Measurements from ENCODE around the gene PARN.

PARN gene

DNA sequence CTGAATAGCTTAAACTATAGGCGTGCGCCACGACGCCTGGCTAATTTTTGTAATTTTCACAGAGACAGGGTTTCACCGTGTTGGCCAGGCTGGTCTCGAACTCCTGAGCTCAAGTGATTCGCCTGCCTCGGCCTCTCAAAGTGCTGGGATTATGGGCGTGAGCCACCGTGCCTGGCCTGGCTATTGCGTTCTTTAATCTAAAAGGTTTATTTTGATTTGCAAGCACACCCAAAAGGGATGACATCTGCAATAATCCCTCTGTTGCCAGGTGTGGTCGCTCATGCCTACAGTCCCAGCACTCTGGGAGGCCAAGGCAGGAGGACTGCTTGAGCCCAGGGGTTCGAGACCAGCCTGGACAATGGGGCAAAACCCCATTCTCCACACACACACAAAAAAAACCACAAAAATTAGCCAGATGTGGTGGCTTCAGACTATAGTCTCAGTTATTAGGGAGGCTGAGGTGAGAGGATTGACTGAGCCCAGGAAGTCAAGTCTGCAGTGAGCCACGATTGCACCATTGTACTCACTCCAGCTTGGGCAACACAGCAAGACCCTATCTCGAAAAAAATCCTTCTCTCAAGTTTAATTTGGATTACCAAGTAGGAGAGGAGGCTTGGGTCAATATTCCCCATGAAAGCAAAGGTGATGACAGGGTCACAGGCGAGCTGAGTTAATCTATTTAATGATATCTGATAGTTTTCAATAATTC lies 144.1 kb downstream of the PARN start:
- H3K4me1 Mint-ChIP-seq (ENCODE audit: low read depth), result peaks cover 8% of the 10 kb centered on the region
- no peaks in the 10 kb centered on the region for H3K27me3 Mint-ChIP-seq (ENCODE audit: low read depth)
- H3K4me3 Mint-ChIP-seq, result no peak overlapping the region
- no peaks in the 10 kb centered on the region for H3K9me3 Mint-ChIP-seq
- no peak for DNase-seq (ENCODE audit: low spot score)
- peaks cover 15% of the 10 kb centered on the region for H3K36me3 Mint-ChIP-seq (ENCODE audit: low read depth)
- no peak overlapping the region for H3K27ac Mint-ChIP-seq

DNA sequence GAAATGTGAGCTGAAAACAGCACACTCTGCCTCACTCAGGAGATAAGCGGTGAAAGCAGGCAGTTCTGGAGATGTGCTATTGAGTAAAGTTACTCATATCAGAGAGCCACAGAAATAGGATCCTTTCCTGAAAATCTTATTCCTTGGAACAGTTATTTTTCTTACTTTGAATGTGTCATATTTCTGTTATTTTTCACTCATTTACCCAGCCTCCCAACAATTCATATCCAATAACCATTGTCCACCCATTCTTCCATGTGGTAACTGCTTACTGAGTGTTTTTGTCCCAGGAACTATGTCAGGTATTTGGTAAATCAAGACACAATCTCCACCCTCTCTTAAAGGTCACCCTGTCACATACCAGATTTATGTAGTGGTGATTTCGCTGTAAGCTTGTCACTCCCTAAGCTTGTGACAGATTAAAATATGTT lies 144.9 kb downstream of the PARN start:
- DNase-seq (ENCODE audit: low spot score), result no peak
- no peak overlapping the region for H3K4me3 Mint-ChIP-seq
- peaks cover 22% of the 10 kb centered on the region for H3K36me3 Mint-ChIP-seq (ENCODE audit: low read depth)
- H3K9me3 Mint-ChIP-seq, result no peaks in the 10 kb centered on the region
- H3K4me1 Mint-ChIP-seq (ENCODE audit: low read depth), result peaks cover 8% of the 10 kb centered on the region
- H3K27me3 Mint-ChIP-seq (ENCODE audit: low read depth), result no peaks in the 10 kb centered on the region
- H3K27ac Mint-ChIP-seq, result no peak overlapping the region

DNA sequence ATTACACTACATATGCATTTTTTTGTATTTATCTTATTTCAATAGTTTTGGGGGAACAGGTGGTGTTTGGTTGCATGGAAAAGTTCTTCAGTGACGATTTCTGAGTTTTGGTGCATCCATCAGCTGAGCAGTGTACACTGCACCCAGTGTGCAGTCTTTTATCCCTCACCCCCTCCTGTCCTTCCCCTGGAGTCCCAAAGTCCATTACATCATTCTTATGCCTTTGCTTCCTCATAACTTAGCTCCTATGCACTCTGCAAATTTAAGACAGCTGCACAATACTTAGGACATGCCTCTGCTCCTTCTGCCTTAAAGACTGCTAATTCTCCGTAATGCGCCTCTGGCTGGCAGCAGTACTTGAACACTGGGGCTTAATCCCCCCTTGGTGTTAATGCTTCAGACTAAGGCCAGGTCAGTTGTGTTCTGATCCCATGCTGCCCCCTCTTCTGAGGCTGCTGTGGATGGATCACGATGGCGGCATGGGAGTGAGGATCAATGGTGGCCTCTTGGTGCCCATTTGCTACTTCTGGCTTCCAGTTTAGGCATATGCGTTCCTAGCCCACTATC lies 146.2 kb downstream of the PARN start:
- Mint-ChIP-seq H3K27me3 (ENCODE audit: low read depth) (no peaks in the 10 kb centered on the region), H3K4me3 (no peak overlapping the region), H3K9me3 (peaks cover 4% of the 10 kb centered on the region), H3K4me1 (ENCODE audit: low read depth) (peaks cover 8% of the 10 kb centered on the region), H3K27ac (no peak overlapping the region), H3K36me3 (ENCODE audit: low read depth) (peaks cover 30% of the 10 kb centered on the region)
- DNase-seq (ENCODE audit: low spot score), result no peak

DNA sequence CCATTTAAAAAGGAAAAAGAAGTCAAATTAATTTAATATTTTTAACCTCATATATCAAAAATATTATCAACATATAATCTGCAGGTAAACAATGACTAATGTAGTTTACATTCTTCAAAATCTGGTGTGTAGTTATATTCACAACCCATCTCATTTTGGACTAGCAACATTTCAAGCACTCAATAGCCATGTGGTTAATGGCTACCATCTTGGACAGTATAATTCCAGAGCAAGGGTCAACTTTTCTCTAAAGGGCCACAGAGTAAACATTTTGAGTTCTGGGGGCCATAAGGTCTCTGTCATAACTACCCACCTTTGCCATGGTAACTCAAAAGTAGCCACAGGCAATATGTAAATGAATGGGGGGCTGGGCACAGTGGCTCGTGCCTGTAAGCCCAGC lies 153.9 kb downstream of the PARN start:
- no peak overlapping the region for H3K27ac Mint-ChIP-seq
- peaks cover 32% of the 10 kb centered on the region for H3K36me3 Mint-ChIP-seq (ENCODE audit: low read depth)
- H3K4me3 Mint-ChIP-seq, result no peak overlapping the region
- peaks cover 8% of the 10 kb centered on the region for H3K9me3 Mint-ChIP-seq
- no peaks in the 10 kb centered on the region for H3K4me1 Mint-ChIP-seq (ENCODE audit: low read depth)
- H3K27me3 Mint-ChIP-seq (ENCODE audit: low read depth), result no peaks in the 10 kb centered on the region
- no peak for DNase-seq (ENCODE audit: low spot score)

DNA sequence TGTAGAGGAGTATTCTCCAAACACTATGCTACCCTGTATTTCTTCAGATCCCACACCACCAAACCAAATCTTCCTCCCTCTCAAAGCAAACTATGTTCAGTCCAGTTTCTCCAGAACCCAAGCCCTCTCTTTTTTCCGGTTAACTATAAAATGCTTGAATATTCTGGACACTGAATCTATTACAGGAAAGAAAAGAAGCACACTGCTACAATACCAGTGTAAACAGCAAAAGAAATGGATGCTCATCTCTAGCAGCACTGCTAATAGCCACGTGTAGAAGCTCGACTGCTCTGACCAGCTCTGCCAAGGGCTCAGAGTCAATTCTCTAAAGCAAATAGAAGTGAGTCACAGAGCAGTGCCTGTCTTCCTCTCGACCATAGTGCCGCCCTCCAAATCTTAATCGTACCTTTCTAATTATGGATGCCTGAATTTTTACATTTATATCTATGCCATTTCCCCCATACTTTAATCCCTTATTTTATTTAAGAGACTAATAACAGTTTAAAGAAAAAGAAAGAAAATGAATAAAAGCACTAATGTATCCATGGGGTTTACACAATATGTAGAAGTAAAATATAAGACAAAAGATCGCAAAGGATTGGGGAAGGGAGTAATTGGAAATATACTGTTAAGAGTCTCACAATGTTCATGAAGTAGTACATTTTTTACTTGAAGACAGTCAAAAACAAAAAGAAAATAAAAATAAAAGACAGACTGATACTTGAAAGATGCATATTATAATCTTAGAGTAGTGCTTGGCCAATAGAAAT lies 154.5 kb downstream of the PARN start:
- H3K36me3 Mint-ChIP-seq (ENCODE audit: low read depth), result peaks cover 28% of the 10 kb centered on the region
- no peaks in the 10 kb centered on the region for H3K4me1 Mint-ChIP-seq (ENCODE audit: low read depth)
- no peaks in the 10 kb centered on the region for H3K27me3 Mint-ChIP-seq (ENCODE audit: low read depth)
- peaks cover 8% of the 10 kb centered on the region for H3K9me3 Mint-ChIP-seq
- H3K4me3 Mint-ChIP-seq, result no peak overlapping the region
- no peak for DNase-seq (ENCODE audit: low spot score)
- no peak overlapping the region for H3K27ac Mint-ChIP-seq

DNA sequence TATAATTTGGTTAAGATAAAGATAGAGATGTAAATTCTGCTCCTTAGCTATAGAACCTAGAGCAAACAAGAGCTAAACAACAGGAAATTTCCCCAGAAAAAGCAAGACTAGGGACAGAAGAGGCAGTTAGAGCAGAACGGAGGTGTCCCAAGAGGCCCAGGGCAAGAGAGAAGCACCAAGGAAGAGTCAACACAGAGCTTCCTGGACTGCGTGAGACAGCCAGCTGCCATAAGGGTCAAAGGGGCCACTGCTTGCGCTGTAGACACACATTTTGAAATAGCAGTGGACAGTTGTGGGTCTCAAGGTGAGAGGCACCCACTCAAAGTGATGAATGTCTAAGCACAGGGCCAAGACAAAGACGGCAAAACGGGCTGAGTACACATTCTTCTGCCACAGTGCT lies 156.6 kb downstream of the PARN start:
- Mint-ChIP-seq H3K36me3 (ENCODE audit: low read depth) (peaks cover 15% of the 10 kb centered on the region), H3K27me3 (ENCODE audit: low read depth) (no peaks in the 10 kb centered on the region), H3K4me1 (ENCODE audit: low read depth) (no peaks in the 10 kb centered on the region), H3K4me3 (no peak overlapping the region), H3K27ac (no peak overlapping the region), H3K9me3 (peaks cover 3% of the 10 kb centered on the region)
- no peak for DNase-seq (ENCODE audit: low spot score)

DNA sequence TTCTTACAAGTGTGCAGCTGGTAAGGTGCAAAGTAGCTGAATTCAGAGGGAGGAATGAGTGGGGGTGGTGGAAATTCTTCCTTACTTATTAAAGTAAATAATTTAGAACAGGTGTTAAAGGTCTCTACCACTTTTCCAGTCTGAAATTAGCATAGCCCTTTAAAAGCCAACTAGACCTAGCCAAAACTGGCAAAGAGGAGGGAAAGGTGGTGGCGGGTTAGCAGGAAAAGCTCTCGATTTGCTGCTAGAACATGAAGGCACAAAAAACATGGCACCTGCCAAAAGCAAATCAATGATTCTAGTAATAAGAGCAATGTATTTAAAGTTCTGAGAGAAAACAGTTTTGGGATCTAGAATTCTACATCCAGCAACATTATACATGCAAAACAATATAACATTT lies 157.7 kb downstream of the PARN start:
- Mint-ChIP-seq H3K36me3 (ENCODE audit: low read depth) (peaks cover 9% of the 10 kb centered on the region), H3K4me3 (no peak overlapping the region), H3K9me3 (no peaks in the 10 kb centered on the region), H3K27ac (no peak overlapping the region), H3K4me1 (ENCODE audit: low read depth) (no peaks in the 10 kb centered on the region), H3K27me3 (ENCODE audit: low read depth) (no peaks in the 10 kb centered on the region)
- DNase-seq (ENCODE audit: low spot score), result no peak

DNA sequence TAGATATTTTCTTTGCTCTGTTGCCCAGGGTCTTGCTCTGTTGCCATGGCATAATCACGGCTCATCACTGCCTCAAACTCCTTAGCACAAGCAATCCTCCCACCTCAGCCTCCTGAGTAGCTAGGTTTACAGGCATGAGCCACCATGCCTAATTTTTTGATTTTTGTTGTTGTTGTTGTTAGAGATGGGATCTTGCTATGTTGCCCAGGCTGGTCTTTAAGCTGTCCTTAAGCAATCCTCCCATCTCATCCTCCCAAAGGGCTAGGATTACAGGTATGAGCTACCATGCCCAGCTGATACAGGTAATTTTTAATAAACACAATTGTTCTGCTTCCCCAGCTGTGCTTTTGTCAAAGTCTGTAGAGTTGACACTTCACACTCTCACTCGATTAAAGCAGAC lies 159.3 kb downstream of the PARN start:
- Mint-ChIP-seq H3K36me3 (ENCODE audit: low read depth) (peaks cover 4% of the 10 kb centered on the region), H3K4me3 (no peak overlapping the region), H3K9me3 (no peaks in the 10 kb centered on the region), H3K27me3 (ENCODE audit: low read depth) (no peaks in the 10 kb centered on the region), H3K4me1 (ENCODE audit: low read depth) (no peaks in the 10 kb centered on the region), H3K27ac (no peak overlapping the region)
- DNase-seq (ENCODE audit: low spot score), result no peak

DNA sequence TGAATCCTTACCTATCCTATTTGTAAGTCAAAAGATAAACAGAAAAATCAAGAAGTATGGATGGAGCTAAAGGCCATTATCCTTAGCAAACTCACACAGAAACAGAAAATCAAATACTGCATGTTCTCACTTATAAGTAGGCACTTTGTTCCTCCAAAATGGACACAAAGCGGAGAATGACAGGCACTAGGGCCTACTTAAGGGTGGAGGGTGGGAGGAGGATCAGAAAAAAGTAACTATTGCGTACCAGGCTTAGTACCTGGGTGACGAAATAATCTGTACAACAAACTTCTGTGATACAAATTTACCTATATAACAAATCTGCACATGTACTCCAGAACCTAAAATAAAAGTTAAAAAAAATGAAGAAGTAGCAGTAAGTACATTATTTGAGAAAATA lies 164.3 kb downstream of the PARN start:
- Mint-ChIP-seq H3K27me3 (ENCODE audit: low read depth) (no peaks in the 10 kb centered on the region), H3K4me1 (ENCODE audit: low read depth) (peaks cover 6% of the 10 kb centered on the region), H3K4me3 (no peak overlapping the region), H3K36me3 (ENCODE audit: low read depth) (peaks cover 37% of the 10 kb centered on the region), H3K27ac (no peak overlapping the region), H3K9me3 (peaks cover 20% of the 10 kb centered on the region)
- no peak for DNase-seq (ENCODE audit: low spot score)

DNA sequence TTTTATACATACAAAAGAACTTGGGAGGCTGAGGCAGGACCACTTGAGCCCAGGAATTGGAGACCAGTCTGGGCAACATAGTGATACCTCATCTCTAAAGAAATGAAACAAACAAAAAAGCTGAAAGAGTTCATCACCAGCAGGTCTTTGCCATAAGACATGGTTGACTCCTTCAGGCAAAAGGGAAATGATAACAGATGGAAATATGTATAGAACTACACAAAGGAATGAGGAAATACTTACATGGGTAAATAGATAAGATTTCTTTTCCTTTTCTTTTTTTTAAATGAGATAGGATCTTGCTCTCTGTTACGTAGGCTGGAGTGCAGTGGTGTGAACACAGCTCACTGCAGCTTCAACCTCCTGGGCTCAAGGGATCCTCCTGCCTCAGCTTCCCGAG lies 165.3 kb downstream of the PARN start:
- H3K4me3 Mint-ChIP-seq, result no peak overlapping the region
- peaks cover 20% of the 10 kb centered on the region for H3K9me3 Mint-ChIP-seq
- no peak overlapping the region for H3K27ac Mint-ChIP-seq
- H3K36me3 Mint-ChIP-seq (ENCODE audit: low read depth), result peaks cover 39% of the 10 kb centered on the region
- DNase-seq (ENCODE audit: low spot score), result no peak
- H3K27me3 Mint-ChIP-seq (ENCODE audit: low read depth), result no peaks in the 10 kb centered on the region
- peaks cover 8% of the 10 kb centered on the region for H3K4me1 Mint-ChIP-seq (ENCODE audit: low read depth)

DNA sequence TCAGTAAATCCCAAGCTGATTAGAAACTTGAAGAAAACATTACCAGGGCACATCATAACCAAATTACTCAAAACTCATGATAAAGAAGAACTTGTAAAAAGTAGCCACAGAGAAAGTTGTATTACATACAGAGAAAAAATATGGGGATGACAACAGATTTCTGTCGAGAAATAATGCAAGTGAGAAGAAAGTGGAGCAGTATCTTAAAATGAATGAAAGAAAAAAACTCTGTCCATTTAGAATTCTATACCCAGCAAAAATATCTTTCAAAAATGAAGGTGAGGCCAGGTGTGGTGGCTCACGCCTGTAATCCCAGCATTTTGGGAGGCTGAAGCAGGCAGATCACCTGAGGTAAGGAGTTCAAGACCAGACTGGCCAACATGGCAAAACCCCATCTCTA lies 165.9 kb downstream of the PARN start:
- Mint-ChIP-seq H3K27me3 (ENCODE audit: low read depth) (no peaks in the 10 kb centered on the region), H3K36me3 (ENCODE audit: low read depth) (peaks cover 39% of the 10 kb centered on the region), H3K9me3 (peaks cover 20% of the 10 kb centered on the region), H3K4me1 (ENCODE audit: low read depth) (peaks cover 8% of the 10 kb centered on the region), H3K27ac (no peak overlapping the region), H3K4me3 (no peak overlapping the region)
- DNase-seq (ENCODE audit: low spot score), result no peak

DNA sequence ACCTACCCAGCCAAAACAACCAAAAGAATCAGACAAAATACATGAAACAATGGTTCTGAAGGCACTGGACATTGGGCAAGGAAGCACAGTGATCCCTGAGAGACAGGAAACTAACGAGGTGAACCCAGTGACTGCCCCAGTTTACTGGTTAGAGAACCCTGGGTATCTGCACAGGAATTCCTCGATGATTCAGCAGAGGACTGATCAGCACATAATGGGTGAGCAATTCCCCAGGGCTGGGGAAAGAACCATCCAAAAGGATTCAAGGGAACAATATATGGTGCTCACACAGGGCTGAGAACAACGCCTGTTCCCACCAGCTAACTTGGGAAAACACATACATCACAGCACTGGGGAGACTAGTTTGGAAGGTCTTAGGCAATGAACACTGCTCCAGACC lies 167.2 kb downstream of the PARN start:
- peaks cover 20% of the 10 kb centered on the region for H3K9me3 Mint-ChIP-seq
- H3K4me1 Mint-ChIP-seq (ENCODE audit: low read depth), result peaks cover 8% of the 10 kb centered on the region
- H3K27ac Mint-ChIP-seq, result no peak overlapping the region
- no peak for DNase-seq (ENCODE audit: low spot score)
- H3K36me3 Mint-ChIP-seq (ENCODE audit: low read depth), result peaks cover 39% of the 10 kb centered on the region
- H3K4me3 Mint-ChIP-seq, result no peak overlapping the region
- H3K27me3 Mint-ChIP-seq (ENCODE audit: low read depth), result no peaks in the 10 kb centered on the region

DNA sequence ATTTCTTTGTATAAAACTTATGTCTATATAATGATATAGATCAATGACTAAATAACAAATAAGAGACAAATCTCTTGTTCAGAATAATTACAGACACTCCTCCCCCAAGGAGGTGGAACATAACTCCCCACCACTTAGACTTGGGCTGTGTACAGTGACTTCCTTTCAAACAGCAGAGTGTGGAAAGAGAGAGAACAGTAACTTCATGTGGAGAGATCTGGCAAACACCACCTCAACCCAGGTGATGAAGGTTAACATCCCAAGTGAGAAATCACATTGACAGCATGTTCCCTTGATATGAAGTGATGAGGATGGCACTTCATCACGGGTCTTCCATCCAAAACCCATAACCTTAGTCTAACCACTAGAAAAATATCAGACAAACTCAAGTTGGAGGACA lies 169.3 kb downstream of the PARN start:
- no peaks in the 10 kb centered on the region for H3K27me3 Mint-ChIP-seq (ENCODE audit: low read depth)
- H3K36me3 Mint-ChIP-seq (ENCODE audit: low read depth), result peaks cover 38% of the 10 kb centered on the region
- H3K9me3 Mint-ChIP-seq, result peaks cover 20% of the 10 kb centered on the region
- DNase-seq (ENCODE audit: low spot score), result no peak
- H3K27ac Mint-ChIP-seq, result no peak overlapping the region
- H3K4me3 Mint-ChIP-seq, result no peak overlapping the region
- H3K4me1 Mint-ChIP-seq (ENCODE audit: low read depth), result peaks cover 8% of the 10 kb centered on the region

DNA sequence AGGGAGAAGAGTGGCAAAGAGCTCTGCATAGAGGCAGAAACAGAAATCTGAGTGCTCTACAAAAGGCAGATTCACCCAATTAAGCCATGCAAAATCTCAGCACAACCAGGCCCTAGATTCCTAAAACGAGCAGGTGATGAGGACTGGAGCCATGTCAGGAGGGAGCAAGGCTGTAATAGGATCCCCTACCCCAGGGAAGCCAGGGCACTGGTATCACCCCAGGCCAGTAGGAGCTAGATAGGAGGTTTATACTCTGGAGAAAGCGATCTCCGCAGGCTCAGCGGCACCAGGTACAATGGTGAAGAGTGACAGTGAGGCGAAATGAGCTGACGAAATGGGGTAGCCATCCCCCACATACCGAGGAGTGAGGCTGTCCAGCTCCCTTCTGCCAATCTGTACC lies 171.5 kb downstream of the PARN start:
- Mint-ChIP-seq H3K36me3 (ENCODE audit: low read depth) (peaks cover 26% of the 10 kb centered on the region), H3K27me3 (ENCODE audit: low read depth) (no peaks in the 10 kb centered on the region), H3K4me1 (ENCODE audit: low read depth) (peaks cover 8% of the 10 kb centered on the region)

More for the DNA sequence above, 171.5 kb downstream of the PARN start:
- Mint-ChIP-seq H3K9me3 (peaks cover 15% of the 10 kb centered on the region), H3K4me3 (no peak overlapping the region), H3K27ac (no peak overlapping the region)
- no peak for DNase-seq (ENCODE audit: low spot score)
